GM23338 (cell line): ENCODE data around the gene TFB1M. TPM values are rescaled to one million over a fixed set of nuclear protein-coding genes. Genes with fewer than 3 reads are reported as not detected.
A peak's percentile ranks its signal among the peaks of the same experiment; 100 is the strongest.

Source experiments
- ATAC-seq: fragments of 200-7000 bp; cut with Tn5 transposase; 3 replicates; pipeline ENCODE4 v1.9.1; 2020
- DNase-seq: peaks from one replicate; pipeline ENCODE4 v3.0.0-alpha.2; 2015; ENCODE audit warnings: low spot score
- H2AFZ ChIP-seq: fragments of 200-600 bp; sonication (generic); 2 replicates; pipeline ENCODE4 v1.8.0; 2016; ENCODE audit warnings: antibody characterized with exemption, mild to moderate bottlenecking, moderate library complexity
- H3F3A ChIP-seq: fragments of 200-600 bp; sonication (generic); replicated peaks from 2 replicates; pipeline ENCODE4 v1.8.0; 2017; ENCODE audit warnings: antibody characterized with exemption, mixed run types, low read depth
- H3K27ac ChIP-seq: fragments of 200-600 bp; sonication (generic); 2 replicates; pipeline ENCODE4 v1.6.1; 2016; ENCODE audit warnings: low read depth
- H3K27me3 ChIP-seq: fragments of 200-600 bp; sonication (generic); 2 replicates; pipeline ENCODE4 v1.8.0; 2016; ENCODE audit warnings: mild to moderate bottlenecking, mixed run types, moderate library complexity; ENCODE audit not compliant: insufficient read depth
- H3K36me3 ChIP-seq: fragments of 200-600 bp; sonication (generic); 2 replicates; pipeline ENCODE4 v1.8.0; 2016; ENCODE audit warnings: mild to moderate bottlenecking; ENCODE audit not compliant: insufficient read depth
- H3K4me1 ChIP-seq: fragments of 200-600 bp; sonication (generic); 2 replicates; pipeline ENCODE4 v1.8.0; 2016; ENCODE audit warnings: mild to moderate bottlenecking, moderate library complexity; ENCODE audit not compliant: insufficient read depth
- H3K4me2 ChIP-seq: fragments of 200-600 bp; sonication (generic); 2 replicates; pipeline ENCODE4 v1.7.1; 2017; ENCODE audit warnings: mixed run types
- H3K4me3 ChIP-seq: fragments of 200-600 bp; sonication (generic); 2 replicates; pipeline ENCODE4 v1.6.1; 2016; ENCODE audit warnings: mixed run types
- H3K79me2 ChIP-seq: fragments of 200-600 bp; sonication (generic); replicated peaks from 2 replicates; pipeline ENCODE4 v1.8.0; 2017; ENCODE audit warnings: mild to moderate bottlenecking; ENCODE audit not compliant: insufficient read depth
- H3K9me2 ChIP-seq: fragments of 200-600 bp; sonication (generic); 2 replicates; pipeline ENCODE4 v1.8.0; 2017; ENCODE audit not compliant: insufficient read depth
- H4K20me1 ChIP-seq: fragments of 200-600 bp; sonication (generic); replicated peaks from 2 replicates; pipeline ENCODE4 v1.8.0; 2017; ENCODE audit warnings: mild to moderate bottlenecking; ENCODE audit not compliant: insufficient read depth
- H3K27ac Mint-ChIP-seq: 2 replicates; pipeline ENCODE4 v1.8.0; 2020; ENCODE audit warnings: inconsistent platforms, mild to moderate bottlenecking, moderate library complexity, mixed read lengths
- H3K27me3 Mint-ChIP-seq: 3 replicates; pipeline ENCODE4 v1.8.0; 2022; ENCODE audit warnings: low read depth, mild to moderate bottlenecking, moderate library complexity, mixed read lengths, inconsistent platforms; ENCODE audit not compliant: insufficient read depth, poor library complexity
- H3K36me3 Mint-ChIP-seq: 3 replicates; pipeline ENCODE4 v1.8.0; 2021; ENCODE audit warnings: low read depth, mild to moderate bottlenecking, inconsistent platforms, moderate library complexity, mixed read lengths
- H3K4me1 Mint-ChIP-seq: 3 replicates; pipeline ENCODE4 v1.8.0; 2020; ENCODE audit warnings: mild to moderate bottlenecking, inconsistent platforms, mixed read lengths
- H3K4me3 Mint-ChIP-seq: 3 replicates; pipeline ENCODE4 v1.8.0; 2021; ENCODE audit warnings: moderate library complexity, mild to moderate bottlenecking, inconsistent platforms, mixed read lengths
- H3K9me3 Mint-ChIP-seq: 3 replicates; pipeline ENCODE4 v1.8.0; 2020; ENCODE audit warnings: moderate library complexity, mild to moderate bottlenecking, inconsistent platforms, mixed read lengths
- CREB1 ChIP-seq: fragments of 250-450 bp; sonication (Bioruptor Pico); IDR thresholded peaks from 2 replicates; pipeline ENCODE4 v1.5.0; 2020; ENCODE audit warnings: low read depth, mild to moderate bottlenecking, moderate library complexity
- CTCF ChIP-seq, 2 experiments: fragments of 200-600 bp in 1 of 2; sonication (generic) in 1 of 2; conservative IDR thresholded peaks; 2 replicates each; pipeline versions ENCODE4 v1.5.1 to v1.6.1; 2016 to 2017; ENCODE audit warnings: antibody characterized with exemption in 2 of 2, low read depth in 2 of 2, mild to moderate bottlenecking in 2 of 2, moderate library complexity in 1 of 2
- ETS1 ChIP-seq: IDR thresholded peaks from 2 replicates; pipeline ENCODE4 v1.6.1; 2016; ENCODE audit warnings: antibody characterized with exemption
- EZH2 ChIP-seq: fragments of 200-600 bp; sonication (generic); IDR thresholded peaks from one replicate; pipeline ENCODE4 v1.8.0; 2017; ENCODE audit warnings: antibody characterized with exemption, mild to moderate bottlenecking, low read depth; ENCODE audit not compliant: unreplicated experiment
- EZH2phosphoT487 ChIP-seq: fragments of 200-600 bp; sonication (generic); IDR thresholded peaks from one replicate; pipeline ENCODE4 v1.8.1; 2018; ENCODE audit warnings: antibody characterized with exemption; ENCODE audit not compliant: unreplicated experiment
- JUNB ChIP-seq: IDR thresholded peaks from one replicate; pipeline ENCODE4 v1.6.1; 2016; ENCODE audit warnings: antibody characterized with exemption; ENCODE audit not compliant: unreplicated experiment
- NANOG ChIP-seq: IDR thresholded peaks from 2 replicates; pipeline ENCODE4 v1.6.1; 2016; ENCODE audit warnings: antibody characterized with exemption, borderline replicate concordance
- POLR2AphosphoS5 ChIP-seq: IDR thresholded peaks from 2 replicates; pipeline ENCODE4 v1.6.1; 2016; ENCODE audit warnings: antibody characterized with exemption, low read depth
- REST ChIP-seq: IDR thresholded peaks from one replicate; pipeline ENCODE4 v1.6.1; 2018; ENCODE audit warnings: antibody characterized with exemption; ENCODE audit not compliant: unreplicated experiment
- STAT1 ChIP-seq: IDR thresholded peaks from one replicate; pipeline ENCODE4 v1.6.1; 2016; ENCODE audit warnings: antibody characterized with exemption; ENCODE audit not compliant: unreplicated experiment
- ZNF114 ChIP-seq: fragments of 250-450 bp; sonication (Bioruptor Pico); IDR thresholded peaks from 2 replicates; pipeline ENCODE4 v1.5.0; 2020; ENCODE audit warnings: mild to moderate bottlenecking, moderate library complexity
- ZNF331 ChIP-seq: fragments of 250-450 bp; sonication (Bioruptor Pico); IDR thresholded peaks from 2 replicates; pipeline ENCODE4 v1.5.0; 2020; ENCODE audit warnings: low read depth, mild to moderate bottlenecking, moderate library complexity
- ZNF462 ChIP-seq: fragments of 250-450 bp; sonication (Bioruptor Pico); IDR thresholded peaks from 2 replicates; pipeline ENCODE4 v1.5.0; 2020; ENCODE audit warnings: mild to moderate bottlenecking, moderate library complexity
- polyA plus RNA-seq: library from polyadenylated mRNA; unstranded; fragments of >200 nt; fragmentation: Nextera tagmentation; extraction: Ambion mirVana; gene quantifications from 2 replicates; pipeline ENCODE4 v1.2.1, GENCODE V29; 2016
- total RNA-seq: library from RNA; depleted of rRNA; stranded (reverse); fragments of >200 nt; shearing (Covaris generic); gene quantifications from 2 replicates; pipeline ENCODE4 v1.2.3, GENCODE V29; 2014

TFB1M gene
- total and polyA plus RNA-seq, 2 experiments from 2014 or later, result 51.1 to 66.9 TPM

GRCh38 chr6:155274533-155274932 lies 39.8 kb downstream of the TFB1M start:
- Mint-ChIP-seq H3K27me3 (no peaks in the 10 kb centered on the region), H3K9me3 (no peaks in the 10 kb centered on the region), H3K4me3 (no peak overlapping the region), H3K4me1 (peaks cover 14% of the 10 kb centered on the region), H3K27ac (no peak overlapping the region), H3K36me3 (peaks cover 18% of the 10 kb centered on the region)
- Histone ChIP-seq H3K4me2 (no peak overlapping the region), H3F3A (no peaks in the 10 kb centered on the region), H3K27ac (peak overlapping the region; percentile 78), H3K4me3 (no peak overlapping the region), H3K4me1 (peaks cover 22% of the 10 kb centered on the region), H4K20me1 (no peaks in the 10 kb centered on the region), H3K9me2 (no peaks in the 10 kb centered on the region), H3K36me3 (no peaks in the 10 kb centered on the region; the same call in 1 of the 2 replicates), H3K79me2 (0 out of 2 replicates have a peak, but pooled peaks cover 5% of the 10 kb centered on the region), H3K27me3 (no peaks in the 10 kb centered on the region), H2AFZ (no peak overlapping the region)
- ATAC-seq (no peak), DNase-seq (no peak)
- TF ChIP-seq ZNF331 (CRISPR knock-in tag) (no peak), ZNF114 (CRISPR knock-in tag) (no peak), NANOG (no peak), CREB1 (CRISPR knock-in tag) (no peak), JUNB (no peak), ZNF462 (no peak), STAT1 (no peak), POLR2AphosphoS5 (no peak), EZH2phosphoT487 (no peak), ETS1 (no peak), EZH2 (no peak), CTCF (conservative IDR thresholded peaks at IDR 0.05; ENCODE audit: low read depth in 2 of 2) (no peak), REST (no peak)
